ENCODE data around the gene RGL3.
"Not testable (repeated sequence)": the region's sequence is repeated elsewhere in the genome, so short reads cannot be mapped to it uniquely, and the experiment has no call there.

The RGL3 gene

DNA sequence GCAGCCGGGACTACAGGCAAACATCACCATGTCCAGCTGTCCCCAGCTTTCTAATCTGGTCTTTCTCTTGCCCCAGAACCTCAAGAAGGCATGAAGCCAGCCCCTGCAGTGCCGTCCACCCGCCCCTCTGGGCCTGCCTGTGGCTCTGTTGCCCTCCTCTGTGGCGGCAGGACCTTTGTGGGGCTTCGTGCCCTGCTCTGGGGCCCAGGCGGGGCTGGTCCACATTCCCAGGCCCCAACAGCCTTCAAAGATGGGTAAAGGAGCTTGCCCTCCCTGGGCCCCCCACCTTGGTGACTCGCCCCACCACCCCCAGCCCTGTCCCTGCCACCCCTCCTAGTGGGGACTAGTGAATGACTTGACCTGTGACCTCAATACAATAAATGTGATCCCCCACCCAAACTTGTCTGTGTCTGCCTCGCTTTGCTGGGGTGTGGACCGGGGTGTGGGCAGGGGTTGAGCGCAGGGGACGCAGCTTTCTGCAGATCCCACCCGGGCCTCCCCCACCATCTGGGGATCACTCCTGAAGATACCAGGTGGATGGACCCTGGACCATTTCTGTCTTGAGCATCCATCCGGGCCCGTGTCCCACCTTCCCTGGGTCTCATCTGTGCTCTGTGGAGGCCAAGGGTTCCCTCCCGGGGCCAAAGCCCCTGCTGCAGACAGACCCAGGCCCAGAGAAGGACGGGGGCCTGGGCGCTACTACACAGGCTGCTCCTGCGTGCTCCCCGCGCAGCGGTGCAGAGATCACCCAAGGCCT lies 31.6 kb upstream of the RGL3 start:
- DNase-seq (ENCODE audit: low read depth): no peak

DNA sequence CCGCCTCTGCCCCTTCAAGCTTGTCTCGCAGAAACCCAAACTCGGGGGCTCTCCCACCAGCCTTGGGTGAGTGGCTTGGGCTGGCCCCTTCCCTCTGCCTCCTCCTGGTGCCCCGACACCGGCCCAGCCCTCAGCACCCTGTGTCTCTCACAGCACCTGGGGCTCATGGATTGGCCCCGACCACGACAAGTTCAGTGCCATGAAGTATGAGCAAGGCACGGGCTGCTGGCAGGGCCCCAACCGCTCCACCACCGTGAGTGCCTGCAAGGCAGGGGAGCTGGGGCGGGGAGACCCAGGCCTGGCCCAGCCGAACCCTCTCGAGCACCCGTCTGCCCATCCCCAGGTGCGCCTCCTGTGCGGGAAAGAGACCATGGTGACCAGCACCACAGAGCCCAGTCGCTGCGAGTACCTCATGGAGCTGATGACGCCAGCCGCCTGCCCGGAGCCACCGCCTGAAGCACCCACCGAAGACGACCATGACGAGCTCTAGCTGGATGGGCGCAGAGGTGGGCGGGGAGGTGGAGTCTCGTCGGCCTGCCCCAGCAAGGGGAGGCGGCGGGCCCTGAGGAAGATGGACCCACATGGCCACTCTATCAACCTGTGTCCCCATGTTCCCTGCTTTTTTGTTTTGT lies 29.9 kb upstream of the RGL3 start:
- no peak for DNase-seq (ENCODE audit: low read depth)

DNA sequence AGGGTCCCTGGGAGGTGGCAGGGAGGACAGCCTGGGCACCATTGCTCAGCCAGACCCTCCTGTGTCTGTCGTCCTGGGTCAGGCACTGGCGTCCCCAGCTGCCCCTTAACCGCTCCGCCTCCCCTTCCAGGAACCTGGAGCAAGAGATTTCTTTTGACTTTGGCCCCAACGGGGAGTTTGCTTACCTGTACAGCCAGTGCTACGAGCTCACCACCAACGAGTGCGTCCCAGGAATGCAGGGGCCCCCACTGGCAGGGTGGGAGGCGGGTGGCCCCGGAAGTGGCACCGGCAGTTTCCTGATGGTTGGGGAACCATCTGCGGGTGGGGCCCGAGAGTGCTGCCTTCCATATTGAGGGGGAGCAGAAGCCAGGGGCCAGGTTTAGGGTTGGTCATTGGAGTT lies 29.3 kb upstream of the RGL3 start:
- no peak for DNase-seq (ENCODE audit: low read depth)

DNA sequence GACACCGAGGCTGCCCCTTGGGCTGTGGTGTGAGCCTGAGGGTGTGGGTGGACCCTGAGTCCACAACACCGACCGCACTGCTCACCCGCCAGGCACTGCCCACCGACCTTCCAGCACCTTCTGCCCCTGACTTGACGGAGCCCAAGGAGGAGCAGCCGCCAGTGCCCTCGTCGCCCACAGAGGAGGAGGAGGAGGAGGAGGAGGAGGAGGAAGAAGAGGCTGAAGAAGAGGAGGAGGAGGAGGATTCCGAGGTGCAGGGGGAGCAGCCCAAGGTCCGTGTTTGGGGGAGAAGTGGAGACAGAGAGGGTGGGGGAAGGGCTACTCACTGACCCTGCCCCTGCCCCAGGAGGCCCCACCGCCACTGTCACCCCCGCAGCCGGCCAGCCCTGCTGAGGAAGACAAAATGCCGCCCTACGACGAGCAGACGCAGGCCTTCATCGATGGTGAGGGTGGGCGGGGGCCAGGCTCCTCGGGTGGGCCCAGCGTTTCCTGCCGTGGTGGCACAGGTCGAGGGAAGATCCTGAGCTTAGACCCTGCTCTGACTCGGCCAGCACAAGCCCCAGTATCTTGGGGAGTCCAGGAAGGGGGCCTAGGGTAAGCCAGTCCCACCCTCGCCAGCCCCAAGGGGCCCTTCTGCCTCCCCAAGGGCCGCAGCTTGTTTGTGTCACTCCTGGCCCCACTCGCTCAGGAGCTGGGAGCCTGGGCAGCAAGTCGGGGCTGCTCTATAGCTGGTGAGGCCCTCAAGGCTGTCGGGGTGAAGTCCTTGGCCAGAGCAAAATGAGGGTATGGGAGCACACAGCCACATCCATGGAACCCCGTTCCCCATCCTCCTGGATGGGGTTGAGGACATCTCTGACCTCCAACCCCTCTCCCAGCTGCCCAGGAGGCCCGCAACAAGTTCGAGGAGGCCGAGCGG lies 28.5 kb upstream of the RGL3 start:
- no peak for DNase-seq (ENCODE audit: low read depth)

DNA sequence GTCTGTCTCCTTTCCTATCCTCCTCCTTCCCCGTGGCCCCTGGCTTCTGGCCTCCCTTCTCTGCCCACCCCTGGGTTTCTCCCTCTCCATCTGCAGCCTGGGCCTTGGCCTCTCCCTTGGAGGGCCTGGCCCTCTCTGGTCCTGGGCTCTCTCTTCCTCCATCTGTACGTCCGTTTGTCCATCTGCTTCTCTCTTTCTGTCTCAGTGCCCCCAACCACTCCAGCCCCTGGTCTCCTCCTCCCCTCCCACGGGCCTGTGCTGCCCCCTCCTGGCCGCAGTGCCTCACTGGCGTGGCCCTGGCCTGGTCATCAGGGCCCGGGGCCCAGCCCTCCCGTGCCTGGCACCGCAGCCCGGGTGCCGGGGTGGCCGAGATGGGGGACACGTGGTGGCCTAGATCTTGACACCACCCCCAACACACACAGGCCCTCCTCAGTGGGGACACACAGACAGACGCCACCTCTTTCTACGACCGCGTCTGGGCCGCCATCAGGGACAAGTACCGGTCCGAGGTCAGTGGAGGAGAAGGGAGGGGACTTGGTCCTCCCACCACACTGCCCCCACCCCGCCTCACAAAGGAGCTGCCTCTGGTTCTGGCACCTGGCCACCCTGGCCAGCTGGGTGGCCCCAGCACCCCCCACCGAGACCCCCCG lies 27.7 kb upstream of the RGL3 start:
- DNase-seq (ENCODE audit: low read depth): no peak

DNA sequence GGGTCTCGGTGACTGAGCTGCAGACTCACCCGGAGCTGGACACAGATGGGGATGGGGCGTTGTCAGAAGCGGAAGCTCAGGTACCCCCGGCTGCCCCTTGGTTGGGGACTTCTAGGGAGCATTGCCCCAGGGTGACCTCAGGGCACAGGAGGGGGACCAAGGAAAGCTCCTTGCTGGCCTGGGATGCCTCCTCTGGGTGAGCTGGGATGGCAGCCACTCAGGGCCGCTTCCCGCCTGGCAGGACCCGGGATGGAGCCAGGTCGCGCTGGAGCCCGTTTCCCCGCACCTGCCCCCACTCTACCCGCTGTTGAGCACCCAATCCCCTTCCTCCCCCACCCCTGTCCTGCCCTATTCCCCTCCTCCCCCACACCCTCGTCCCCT lies 27.1 kb upstream of the RGL3 start:
- DNase-seq (ENCODE audit: low read depth): no peak

DNA sequence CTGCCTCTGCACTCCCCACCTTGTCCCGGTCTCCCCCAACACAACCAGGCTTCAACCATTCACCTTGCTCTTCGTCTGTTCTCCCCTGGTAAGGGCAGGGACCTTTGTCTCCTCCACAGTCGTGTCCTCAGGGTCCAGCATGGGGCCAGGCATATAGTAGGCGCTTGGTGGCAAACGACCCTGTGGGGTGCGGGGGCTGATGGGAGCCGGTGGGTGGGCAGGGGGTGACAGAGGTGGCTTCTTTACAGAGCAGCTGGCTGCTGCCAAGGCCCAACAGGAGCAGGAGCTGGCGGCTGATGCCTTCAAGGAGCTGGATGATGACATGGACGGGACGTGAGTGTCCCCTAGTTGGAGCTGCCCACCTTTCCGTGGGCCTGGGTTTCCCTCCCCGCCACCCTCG lies 26.0 kb upstream of the RGL3 start:
- no peak for DNase-seq (ENCODE audit: low read depth)

DNA sequence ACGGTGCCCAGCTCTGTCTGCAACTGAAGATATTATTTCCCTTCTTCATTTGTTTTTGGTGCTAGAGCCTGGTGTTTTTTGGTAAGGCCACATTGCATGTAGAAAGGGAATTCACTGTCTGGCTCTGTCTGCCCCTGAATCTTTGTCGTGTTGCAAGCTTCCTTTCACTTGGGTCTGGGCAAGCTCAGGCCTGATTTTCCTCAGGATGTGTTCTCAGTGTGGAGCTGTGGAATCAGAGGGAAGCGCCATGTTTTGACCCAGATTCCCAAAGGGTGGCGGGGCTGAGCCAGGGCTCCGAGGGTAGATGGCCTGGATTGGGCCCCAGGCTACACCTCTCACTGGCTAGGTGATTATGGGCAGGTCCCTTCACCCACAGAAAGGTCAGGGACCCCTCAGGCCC lies 24.9 kb upstream of the RGL3 start:
- no peak for DNase-seq (ENCODE audit: low read depth)

DNA sequence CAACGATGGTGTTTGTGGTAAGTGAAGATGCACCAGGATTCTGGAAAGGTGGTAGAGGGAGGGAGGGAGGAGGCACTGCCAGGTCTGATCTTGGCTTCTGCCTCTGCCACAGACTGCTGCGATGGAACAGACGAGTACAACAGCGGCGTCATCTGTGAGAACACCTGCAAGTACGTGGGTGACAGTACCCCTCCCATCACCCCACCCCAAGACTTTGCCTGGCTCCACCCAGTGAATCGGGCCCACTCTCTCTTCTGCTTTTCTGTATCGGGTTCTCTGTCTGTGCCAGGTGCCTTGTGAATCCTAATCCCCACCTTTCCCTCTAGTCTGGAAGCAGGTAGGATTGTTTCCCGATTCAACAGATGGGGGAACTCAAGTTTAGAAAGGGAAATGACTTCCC lies 18.8 kb upstream of the RGL3 start:
- DNase-seq (ENCODE audit: low read depth): no peak

DNA sequence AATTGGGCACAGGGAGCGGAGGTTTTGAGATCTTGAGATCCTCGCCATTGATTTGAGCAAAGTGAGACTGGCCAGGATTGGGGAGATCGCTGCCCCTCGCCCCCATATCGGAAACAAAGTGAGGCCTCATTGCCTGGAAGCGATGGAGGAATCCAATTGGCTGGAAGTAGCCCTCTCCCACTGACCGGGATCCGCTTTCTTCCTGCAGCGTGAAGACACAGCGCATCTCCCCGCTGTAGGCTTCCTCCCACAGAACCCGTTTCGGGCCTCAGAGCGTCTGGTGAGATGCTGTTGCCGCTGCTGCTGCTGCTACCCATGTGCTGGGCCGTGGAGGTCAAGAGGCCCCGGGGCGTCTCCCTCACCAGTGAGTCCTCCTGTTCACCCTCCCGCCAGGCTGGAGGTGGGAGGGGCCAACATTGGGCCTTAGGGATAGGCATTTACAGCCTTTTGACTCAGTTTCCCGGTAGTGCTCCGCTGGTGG lies 16.8 kb upstream of the RGL3 start:
- no peak for DNase-seq (ENCODE audit: low read depth)

DNA sequence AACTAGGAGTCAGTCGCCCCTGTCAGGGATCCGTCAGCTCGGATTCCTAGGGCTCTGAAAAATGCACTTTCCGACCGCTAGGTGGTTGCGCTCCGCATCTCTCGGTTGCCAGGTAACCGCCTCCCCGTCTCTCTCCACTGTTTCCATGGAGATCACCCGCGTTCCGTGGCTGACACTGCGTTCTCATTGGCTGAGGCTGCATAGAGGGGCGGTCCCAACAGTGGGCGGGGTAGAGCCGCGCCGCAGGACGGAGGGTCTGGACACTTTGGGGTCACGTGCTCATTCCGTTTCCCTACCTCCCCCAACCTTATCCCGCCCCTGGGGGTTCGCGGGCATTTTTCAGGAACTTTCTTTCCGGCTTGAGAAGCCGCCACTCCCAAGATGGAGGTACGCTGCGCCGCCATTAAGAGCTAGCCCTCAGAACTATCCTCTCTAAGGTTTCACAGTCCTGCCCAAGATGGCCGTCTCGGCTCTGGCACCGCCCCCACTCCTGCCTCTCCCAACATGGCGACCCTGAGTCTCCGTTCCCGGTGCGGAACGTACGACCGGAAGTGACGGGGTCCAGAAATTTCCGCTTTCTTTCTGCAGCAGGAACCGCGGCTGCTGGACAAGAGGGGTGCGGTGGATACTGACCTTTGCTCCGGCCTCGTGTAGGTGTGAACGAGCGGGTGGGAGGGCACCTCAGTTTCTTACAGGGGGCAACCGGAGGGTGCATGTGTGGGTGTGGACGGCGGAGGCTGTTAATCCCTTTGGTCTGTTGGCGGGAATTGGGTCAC lies 16.1 kb upstream of the RGL3 start, which contains the start of the genes ODAD3 and PRKCSH:
ODAD3 (minus strand) TSS at position 65 of the 776 bp plus-strand sequence. CDS start 105 bp downstream, outside the sequence.
PRKCSH (plus strand) TSS at position 579 of the 776 bp plus-strand sequence. CDS start 483 bp downstream, outside the sequence.
- DNase-seq (ENCODE audit: low read depth): peak; percentile 100

DNA sequence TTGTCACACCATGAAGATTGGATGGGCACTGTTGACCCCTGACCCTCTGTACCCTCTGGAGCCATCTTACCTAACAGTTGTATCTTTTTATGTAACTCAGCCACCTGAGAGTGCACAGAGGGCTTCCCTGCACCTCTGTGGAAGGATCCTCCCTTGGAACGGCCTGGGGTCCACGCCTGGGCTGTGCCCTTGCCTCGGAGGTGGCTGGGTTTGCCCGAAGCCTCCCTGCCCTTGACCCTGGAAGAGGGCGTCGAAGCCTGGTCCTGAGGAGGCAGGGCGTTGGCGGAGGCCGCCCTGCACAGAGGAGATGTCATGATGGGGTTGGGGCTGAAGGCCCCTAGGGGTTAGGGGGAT lies 15.6 kb upstream of the RGL3 start:
- no peak for DNase-seq (ENCODE audit: low read depth)

DNA sequence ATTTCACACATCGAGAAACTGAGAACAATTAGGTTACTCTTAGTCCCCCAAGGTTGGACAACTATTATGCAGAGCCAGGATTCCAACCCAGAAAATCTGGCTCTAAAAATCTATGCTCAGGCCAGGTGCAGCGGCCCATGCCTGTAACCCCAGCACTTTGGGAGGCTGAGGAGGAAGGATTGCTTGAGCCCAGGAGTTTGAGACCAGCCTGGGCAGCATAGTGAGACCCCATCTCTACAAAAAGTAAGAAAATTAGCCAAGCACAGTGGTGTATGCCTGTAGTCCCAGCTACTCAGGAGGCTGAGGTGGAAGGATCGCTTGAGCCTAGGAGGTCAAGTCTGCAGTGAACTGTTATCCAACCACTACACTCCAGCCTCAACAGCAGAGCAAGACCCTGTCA lies 14.4 kb upstream of the RGL3 start:
- not testable (repeated sequence) for DNase-seq (ENCODE audit: low read depth)

DNA sequence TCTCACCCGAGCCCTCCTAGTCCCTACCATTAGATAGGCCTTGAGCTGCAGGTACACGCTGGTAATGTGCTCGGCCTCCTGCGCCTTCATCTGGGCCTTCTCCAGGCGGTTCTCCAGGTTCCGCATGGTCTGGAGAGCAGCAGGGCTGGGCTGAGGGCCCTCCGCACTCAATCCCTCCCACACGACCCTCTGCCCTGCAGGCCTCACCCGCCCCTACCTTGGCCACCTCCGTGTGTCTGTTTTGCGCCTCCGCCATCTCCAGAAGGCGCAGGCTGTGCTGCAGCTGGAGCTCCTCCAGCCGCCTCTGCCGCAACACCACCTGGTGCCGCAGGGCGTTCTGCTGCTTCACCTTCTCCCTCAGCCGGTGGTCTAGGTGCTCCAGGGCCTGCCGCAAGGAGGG lies 7.5 kb upstream of the RGL3 start:
- DNase-seq (ENCODE audit: low read depth): no peak

DNA sequence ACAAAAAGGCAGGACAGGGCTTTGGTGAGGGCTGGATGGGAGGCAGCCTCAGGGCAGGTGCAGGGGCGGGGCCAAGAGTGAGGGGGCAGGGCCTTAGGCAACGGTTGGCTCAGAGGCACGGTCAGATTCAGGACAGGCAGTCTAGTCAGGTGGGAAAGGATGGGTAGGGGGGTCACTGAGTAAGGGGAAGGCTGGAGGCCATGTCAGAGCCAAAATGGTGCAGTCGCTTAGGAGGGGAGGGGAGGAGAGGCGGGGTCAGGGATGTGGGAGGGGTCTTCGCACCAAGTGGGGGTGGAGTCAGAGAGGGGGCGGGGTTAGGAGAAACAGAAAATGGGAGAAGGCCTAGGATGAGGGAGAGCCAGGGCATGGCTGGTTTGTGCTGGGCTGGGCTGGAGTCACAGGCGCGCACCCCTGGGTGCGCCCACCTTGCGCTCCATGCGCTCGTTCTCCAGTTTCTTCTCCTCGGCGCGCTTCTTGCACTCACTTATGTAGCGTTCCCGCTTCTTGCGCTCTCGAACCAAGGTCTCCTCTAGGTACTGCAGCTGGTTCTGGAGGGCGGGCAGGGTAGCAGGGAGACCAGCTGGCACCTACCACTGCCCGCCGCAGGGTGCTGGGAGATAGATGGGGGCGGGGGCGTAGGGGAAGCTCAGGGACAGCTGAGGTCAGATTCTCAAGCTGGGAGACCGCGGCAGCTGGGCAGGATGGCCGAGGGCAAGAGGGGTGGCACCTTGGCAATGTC lies 6.8 kb upstream of the RGL3 start:
- no peak for DNase-seq (ENCODE audit: low read depth)

DNA sequence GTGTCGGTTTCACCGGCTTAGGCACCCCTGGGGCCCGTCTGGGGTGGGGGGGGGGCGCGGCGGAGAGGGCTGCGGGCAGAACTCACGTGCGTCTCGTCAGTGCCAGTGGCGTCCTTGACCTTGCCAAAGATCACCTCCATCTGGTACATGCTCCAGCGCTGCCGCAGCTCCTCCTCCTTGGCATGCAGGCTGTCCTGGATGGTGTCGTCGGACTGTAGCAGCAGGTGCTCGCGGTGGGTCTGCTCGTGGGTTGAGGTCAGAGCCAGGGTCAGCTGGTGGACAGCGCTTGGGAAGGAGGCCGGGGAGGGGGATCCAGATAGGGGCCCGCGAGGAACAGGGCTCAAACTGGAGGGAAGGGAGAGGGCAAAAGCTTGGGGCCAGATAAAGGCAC lies 4.7 kb upstream of the RGL3 start:
- DNase-seq (ENCODE audit: low read depth): no peak

DNA sequence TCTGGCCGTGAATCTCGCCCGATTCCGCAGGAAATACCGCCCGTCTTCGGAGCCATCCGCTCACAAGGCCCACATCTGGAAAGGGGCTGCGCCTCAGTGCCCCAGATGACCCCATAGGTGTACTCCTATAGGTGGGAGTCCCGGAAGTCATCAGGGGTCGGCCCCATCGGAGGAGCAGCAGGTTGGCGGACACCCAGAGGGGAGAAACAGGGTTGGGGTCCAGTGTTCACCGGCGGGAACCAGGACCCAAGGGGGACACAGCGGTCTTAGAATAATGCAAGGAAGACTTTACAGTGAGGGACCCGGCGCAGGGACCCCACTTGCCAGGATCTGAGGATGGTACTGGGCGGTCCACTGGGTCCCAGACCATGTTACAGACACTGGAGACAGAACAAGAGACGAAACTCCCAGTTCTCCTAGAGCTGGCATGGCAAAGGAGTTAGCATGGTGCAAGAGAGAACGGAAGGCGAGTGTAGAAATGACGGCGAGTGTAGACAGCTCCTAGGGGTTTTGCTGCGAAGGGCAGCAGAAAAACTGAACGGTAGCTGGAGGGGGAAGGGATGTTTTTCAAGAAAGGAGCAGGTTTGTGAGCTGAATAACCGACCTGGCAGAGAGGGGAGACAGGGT lies 4.2 kb upstream of the RGL3 start:
- DNase-seq (ENCODE audit: low read depth): no peak

DNA sequence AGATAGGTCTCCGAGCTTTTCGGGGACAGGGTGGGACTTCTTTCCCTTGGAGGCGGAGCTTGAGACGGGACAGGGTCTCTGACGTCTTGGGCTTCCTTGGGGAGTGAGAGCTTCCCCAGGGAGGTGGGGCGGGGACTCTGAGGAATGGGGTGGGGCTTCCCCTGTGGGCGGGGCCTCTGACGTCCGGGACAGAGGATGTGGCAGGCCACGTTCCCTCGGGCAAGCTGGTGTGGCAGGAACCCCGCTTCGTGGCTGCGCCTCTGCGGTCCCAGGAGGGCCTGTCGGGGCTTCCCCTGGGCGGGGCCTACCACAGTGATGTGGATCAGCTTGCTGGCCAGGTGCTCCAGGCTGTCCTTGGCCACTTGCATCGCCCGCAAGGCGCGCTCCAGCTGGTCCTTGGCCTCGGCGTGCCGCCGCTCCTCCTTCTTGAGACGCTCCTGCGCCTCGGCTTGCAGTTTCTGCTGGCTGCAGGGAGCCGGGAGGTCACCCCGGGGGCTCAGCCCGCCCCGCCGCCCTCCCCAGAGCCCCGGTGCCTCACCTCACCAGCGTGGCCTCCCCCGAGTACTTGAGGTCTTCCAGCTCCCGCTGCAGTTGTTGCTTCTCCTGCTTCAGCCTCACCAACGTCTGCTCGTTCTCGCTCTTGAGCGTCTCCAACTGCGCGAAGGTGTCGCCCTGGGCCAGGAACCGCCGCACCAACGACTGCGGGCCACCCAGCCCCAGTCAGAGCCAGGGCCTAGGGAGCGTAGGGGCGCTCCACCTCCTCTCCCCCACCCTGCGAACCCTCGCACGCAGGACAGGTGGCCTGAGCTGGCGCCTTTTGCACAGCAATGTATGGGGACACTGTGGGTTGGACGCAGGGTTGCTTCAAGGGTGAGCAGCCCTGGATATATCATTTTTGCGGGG lies 3.3 kb upstream of the RGL3 start:
- DNase-seq (ENCODE audit: low read depth): no peak
